HG03342 (cell line): Measurements from ENCODE around the gene ACTR3C.

ENCODE experiments used
- ATAC-seq: cut with Tn5 transposase; IDR thresholded peaks from one replicate; pipeline ENCODE4 v1.9.1; 2021; ENCODE audit warnings: mild to moderate bottlenecking, moderate library complexity; ENCODE audit not compliant: unreplicated experiment

ACTR3C gene

GRCh38 chr7:150322833-150323681, at the start of gene ACTR3C, which contains the start of gene LRRC61:
TSS of gene ACTR3C (minus strand) at chr7:150323545. CDS start at chr7:150295296, 28,249 bp downstream.
TSS of gene LRRC61 (plus strand) at chr7:150323355. CDS start at chr7:150336862, 13,507 bp downstream.
- ATAC-seq, result peak; percentile 59

- ATAC-seq, result no peak
Observed at GRCh38 chr7:150372271-150373048, 49.1 kb upstream of the ACTR3C start.

- no peak for ATAC-seq
Observed at GRCh38 chr7:150371996-150372270, 48.6 kb upstream of the ACTR3C start.

GRCh38 chr7:150371131-150371995, 48.0 kb upstream of the ACTR3C start:
- ATAC-seq, result no peak

GRCh38 chr7:150370612-150371071, 47.3 kb upstream of the ACTR3C start:
- no peak for ATAC-seq

GRCh38 chr7:150369748-150370501, 46.6 kb upstream of the ACTR3C start:
- peak; percentile 2 for ATAC-seq

- peak; percentile 34 for ATAC-seq
Observed at GRCh38 chr7:150368884-150369747, 45.8 kb upstream of the ACTR3C start.

GRCh38 chr7:150368096-150368883, 44.9 kb upstream of the ACTR3C start, which contains the start of gene REPIN1:
TSS of gene REPIN1 (plus strand) at chr7:150368822. CDS start at chr7:150369712, 890 bp downstream.
- peak; percentile 50 for ATAC-seq

- ATAC-seq, result no peak
Observed at GRCh38 chr7:150367677-150368095, 44.3 kb upstream of the ACTR3C start.

- ATAC-seq, result no peak
Observed at GRCh38 chr7:150365673-150366398, 42.5 kb upstream of the ACTR3C start.

- ATAC-seq, result no peak
Observed at GRCh38 chr7:150365194-150365593, 41.8 kb upstream of the ACTR3C start.

- ATAC-seq, result no peak
Observed at GRCh38 chr7:150363872-150364271, 40.5 kb upstream of the ACTR3C start.

- no peak for ATAC-seq
Observed at GRCh38 chr7:150363370-150363769, 40.0 kb upstream of the ACTR3C start.

GRCh38 chr7:150361807-150362621, 38.7 kb upstream of the ACTR3C start:
- no peak for ATAC-seq

- no peak for ATAC-seq
Observed at GRCh38 chr7:150361402-150361801, 38.1 kb upstream of the ACTR3C start.

GRCh38 chr7:150360363-150361058, 37.2 kb upstream of the ACTR3C start:
- ATAC-seq, result no peak
